Stimulated activated CD4-positive, alpha-beta T cell treated with anti-CD3 and anti-CD28 coated beads, Interleukin-2, amount 100 ng/mL, for 48 hours (primary cell): ENCODE results near the gene SMIM13.

Experiments
- DNase-seq, 2 donors: peaks; one replicate each; pipeline ENCODE4 v3.0.0-alpha.2; 2020

Gene SMIM13

DNA sequence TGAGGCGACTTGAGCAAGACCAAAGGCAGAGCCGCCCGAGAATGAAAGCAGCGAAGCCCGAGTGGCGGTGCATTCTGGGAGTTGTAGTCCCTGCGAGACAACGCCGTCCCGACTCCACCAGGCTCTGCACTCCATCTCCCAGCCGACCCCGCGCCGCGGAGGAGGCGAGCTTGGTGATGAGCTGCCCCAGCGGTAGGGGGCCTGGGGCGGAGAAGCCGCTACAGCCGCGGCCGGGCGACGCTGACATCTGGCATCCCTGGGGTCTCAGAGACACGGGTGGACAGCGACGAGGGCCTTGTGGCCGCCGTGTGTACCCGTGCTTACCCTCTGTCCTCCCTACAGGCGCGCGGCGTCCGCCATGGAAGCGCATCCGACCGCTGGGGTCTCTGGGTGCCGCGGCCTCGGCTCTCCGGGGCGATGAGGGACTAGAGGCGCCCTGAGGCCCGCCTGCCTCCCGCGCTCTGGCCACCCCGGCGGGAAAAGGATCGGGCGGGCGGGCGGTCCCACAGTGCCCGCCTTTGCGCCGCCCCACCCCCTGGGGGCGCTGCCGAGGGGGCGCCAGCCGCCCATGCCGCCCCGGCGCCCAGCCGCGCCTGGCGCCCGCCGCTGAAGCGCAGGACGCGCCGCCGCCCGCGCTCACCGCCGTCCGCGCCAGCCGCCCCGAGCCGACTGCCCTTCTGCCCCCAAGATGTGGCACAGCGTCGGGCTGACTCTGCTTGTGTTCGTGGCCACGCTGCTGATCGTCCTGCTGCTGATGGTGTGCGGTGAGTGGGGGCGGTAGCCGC lies at the start of gene SMIM13:
Gene SMIM13 (plus strand): TSS at position 209 of the 785 bp plus-strand sequence. CDS start 480 bp downstream, at position 689.
- peak; percentile 91 for DNase-seq

DNA sequence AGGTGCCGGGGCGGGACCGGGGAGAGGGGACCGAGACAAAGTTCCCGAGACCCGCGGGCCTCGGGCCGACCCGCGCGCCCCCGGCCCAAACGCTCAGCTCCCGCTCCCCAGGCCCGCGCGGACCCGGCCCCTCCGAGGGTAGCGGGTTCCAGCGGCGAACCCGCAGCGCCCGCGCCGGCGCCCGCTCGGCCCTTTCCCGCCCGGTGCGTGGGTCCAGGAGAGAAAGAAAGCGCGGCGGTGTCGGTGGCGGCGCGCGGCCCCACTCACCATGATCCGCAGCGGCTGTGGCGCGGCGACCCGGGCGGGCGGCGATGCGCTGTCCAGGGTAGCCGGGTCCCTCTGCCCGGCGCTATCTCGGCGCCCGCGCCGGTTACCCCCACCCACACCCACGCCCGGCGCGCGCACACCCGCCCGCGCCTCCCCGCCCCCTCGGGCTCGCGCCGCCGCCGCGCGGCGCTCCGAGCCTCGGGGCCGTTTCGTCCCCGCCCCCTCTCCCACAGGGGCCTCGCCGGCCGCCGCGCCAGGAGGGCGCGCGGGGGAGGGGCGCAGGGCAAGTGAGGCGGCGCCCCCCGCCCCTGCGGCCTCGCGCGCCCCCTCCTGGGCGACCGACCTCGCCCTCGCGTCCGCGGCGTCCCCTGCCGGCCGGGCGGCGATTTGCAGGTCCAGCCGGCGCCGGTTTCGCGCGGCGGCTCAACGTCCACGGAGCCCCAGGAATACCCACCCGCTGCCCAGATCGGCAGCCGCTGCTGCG lies 49.5 kb upstream of the SMIM13 start, which contains the start of gene ELOVL2:
Gene ELOVL2 (minus strand): TSS at position 345 of the 751 bp plus-strand sequence. CDS start 75 bp downstream, at position 270.
- peak; percentile 27 to 37 for DNase-seq

DNA sequence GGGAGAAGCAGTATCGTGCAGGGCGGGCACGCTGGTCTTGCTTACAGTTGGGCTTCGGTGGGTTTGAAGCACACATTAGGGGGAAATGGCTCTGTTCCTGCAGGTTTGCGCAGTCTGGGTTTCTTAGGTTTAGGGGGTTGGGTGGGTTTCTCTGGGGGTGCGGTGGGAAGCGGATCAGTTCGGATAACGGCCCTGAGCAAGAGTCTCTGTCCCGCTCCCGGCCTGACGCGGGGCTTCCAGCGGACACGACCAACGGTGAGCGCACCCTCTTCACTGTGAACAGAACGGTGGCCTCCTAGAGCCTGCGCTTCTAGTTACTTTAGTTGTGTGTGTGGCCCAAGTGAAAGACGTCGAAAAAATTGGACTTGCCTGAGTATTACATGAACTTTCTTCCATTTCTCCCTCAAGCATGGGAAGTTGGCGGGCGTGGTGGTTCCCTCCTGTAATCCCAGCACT lies 48.9 kb upstream of the SMIM13 start:
- DNase-seq, result no peak

DNA sequence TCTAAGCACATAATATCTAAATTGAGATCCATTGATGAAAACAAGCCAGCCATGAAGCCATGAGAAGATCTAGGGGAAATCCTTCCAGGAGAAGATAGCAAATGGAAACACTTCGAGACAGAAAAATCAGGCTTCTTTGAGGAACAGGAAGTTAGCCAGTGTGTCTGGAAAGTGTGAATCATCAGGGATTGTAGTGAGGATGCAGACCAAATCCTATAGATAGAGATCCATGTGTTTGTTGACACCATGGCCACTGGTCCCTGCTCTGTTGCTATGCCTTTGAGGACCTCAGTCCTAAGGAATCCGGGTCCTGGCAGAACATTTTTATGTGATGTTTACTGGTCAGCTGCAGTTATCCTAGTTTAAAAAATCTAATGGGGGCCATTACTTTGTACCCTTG lies 42.9 kb upstream of the SMIM13 start:
- no peak for DNase-seq

DNA sequence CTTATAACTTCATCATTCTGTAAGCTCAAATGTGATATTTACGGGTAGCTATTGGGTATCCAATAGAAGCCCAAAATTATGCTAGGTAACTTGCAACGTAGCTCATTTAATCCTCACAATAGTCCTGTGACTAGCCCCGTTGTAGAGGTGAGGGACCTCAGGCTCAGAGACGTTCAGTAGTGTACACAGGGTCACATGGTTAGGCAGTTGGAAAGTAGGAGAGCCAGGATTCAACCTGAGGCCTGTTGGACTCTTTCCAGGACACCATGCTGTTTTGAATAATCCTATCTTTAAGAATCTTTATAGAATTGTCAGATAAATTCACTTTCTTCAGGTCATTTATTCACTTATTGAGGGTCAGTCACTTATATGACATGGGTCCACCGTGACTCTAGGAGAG lies 40.3 kb upstream of the SMIM13 start:
- DNase-seq, result no peak

DNA sequence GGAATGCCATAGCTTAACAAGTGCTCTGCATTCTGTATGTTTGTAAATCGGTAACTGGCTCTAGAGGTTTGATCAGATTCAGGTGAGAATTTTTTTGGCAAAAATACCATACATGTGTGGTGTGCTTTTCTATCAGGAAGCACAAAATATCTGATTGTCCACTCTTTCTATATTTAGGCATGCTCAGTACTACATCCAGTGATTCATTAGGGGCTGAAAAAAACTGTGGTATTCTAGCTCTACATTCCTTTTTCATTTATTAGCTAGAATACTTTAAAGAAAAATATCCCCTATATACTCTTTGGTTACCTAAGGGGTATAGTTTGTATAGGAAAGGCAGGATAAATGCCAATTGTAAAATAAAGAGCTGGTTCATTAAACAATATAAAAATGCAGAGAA lies 38.9 kb upstream of the SMIM13 start:
- no peak for DNase-seq

DNA sequence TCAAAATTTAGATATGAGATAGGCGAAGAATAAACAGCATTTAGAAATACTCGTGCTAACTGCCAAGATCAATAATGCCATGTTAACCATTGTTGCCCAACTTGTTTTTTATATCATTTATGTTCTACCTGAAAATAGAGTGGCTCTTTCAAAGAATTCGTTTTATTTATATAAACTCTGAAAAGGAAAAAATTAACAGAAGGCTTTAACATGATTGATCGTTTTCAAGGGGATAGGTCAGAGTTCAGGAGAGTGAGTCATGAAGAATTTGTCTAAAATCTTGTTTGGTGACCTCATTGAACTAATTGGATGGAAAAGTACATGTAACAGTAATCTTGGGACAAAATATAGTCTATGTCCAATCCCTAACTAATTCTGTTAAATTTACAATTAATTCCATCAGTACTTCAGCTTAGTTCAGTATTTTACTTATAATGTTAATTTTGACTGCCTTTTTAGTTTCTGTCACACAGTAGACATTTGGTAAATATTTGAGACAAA lies 38.5 kb upstream of the SMIM13 start:
- DNase-seq, result no peak

DNA sequence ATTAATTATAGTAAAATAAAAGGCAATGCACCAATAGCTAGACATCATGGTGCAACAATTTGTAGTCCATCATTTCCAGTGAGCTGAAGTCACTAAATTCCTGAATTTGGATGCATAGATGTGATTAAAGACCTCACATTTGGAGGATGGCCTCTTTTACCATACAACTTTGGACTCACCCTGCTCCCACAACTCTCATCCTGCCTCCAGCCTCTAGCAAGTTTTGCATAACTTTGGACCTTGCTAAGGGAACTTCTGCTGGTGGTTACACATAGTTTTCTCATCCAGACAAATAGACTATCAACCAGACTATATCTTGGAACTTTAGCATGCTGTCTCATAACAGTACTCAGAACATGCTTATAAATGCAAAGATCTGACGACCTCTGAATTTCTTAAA lies 36.8 kb upstream of the SMIM13 start:
- no peak for DNase-seq

DNA sequence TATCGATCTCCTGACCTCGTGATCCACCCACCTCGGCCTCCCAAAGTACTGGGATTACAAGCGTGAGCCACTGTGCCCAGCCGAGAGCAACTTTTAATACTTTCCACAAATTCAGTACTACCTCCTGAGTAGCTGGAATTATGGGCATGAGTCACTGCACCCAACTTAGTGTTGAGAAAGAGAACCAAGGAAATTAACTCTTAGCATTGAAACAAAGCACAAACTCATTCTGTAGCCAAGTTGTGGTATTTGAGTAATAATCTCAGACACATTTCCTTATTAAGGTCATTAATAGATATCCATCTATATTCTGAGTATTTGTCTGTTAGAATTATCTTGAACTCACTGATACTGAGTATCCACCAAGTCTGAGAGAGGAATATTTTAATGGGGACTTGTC lies 35.2 kb upstream of the SMIM13 start:
- no peak for DNase-seq

DNA sequence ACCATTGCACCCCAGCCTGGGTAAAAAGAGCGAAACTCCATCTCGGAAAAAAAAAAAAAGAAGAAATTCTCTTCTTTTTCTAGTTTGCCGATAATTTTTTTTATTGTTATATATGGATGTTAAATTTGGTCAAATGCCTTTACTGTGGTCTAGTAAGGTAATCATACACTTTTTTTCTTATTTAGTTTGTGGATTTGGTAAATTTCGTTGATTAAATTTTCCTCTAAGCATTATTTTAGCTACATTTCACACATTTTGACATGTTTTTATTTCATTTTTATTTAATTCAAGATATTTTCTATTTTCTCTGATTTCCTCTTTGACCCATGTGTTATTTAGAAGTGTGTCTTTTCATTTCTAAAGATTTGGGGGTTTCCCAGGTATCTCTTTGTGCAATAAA lies 31.6 kb upstream of the SMIM13 start:
- DNase-seq, result no peak

DNA sequence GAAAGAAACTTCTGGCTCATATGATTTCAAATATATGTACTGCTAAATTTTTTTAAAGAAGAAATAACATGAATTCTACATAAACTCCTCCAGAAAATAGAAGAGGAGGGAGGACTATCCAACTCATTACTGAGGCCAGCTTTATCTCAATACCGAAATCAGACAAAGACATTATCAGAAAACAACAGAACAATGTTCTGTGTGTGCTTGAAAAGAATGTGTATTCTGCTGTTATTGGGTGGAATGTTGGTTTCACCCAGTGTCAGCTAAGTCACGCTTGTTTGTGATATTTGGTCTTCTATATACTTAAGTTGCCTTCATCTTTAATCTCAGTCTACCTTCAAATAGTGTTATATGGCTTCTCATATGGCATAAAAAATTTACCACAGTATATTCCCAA lies 30.9 kb upstream of the SMIM13 start:
- DNase-seq, result no peak

DNA sequence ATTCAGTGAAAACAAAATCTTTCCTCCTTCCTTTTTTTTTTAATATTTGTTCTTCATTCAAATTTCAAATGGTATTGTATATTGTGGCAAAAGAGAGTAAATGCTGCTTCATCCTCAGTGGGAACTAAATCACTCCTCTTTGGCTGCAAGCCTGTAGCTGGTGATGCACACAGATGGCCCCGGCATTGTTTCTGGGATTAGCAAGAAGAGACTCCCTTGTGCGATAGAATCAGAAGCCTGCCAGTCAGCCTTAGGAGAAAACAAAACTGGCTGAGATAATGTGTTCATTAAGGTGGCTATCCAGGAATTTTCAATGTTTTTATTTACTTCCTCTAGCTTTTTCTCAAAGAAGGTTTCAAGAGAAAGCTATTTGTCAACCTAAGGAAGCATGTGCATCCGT lies 28.8 kb upstream of the SMIM13 start:
- DNase-seq, result no peak

DNA sequence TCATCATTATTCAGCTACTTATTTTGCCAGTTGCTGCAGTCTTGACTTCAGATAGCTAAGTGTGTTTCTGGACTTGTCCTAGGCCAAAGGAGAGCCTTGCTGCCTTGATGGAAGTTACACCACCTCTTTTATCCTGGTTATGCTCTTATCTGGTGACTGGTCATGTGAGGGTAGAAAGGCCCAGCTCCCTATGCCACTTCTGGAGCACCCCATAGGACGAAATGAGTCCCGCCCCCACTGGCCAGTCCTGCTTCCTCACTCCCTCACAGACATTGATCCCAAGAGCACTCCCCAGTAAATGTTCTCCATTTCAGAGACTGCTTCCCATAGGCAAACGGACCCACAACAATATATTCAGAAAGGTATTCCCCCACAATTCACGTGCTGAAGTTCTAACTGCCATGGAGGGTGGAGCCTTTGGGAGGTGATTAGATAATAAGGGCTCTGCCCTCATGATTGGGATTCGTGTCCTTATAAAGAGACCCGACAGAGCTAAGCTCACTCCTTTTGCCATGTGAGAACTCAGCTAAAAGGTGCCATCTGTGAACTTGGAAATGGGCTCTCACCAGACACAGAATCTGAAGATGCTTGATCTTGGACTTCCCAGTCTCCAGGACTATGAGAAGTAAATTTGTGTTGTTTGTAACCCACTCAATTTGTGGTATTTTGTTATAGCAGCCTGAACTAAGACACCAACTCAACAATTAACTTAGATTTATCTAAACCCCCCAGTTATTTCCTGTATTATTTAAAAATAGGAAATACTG lies 28.0 kb upstream of the SMIM13 start:
- no peak for DNase-seq

DNA sequence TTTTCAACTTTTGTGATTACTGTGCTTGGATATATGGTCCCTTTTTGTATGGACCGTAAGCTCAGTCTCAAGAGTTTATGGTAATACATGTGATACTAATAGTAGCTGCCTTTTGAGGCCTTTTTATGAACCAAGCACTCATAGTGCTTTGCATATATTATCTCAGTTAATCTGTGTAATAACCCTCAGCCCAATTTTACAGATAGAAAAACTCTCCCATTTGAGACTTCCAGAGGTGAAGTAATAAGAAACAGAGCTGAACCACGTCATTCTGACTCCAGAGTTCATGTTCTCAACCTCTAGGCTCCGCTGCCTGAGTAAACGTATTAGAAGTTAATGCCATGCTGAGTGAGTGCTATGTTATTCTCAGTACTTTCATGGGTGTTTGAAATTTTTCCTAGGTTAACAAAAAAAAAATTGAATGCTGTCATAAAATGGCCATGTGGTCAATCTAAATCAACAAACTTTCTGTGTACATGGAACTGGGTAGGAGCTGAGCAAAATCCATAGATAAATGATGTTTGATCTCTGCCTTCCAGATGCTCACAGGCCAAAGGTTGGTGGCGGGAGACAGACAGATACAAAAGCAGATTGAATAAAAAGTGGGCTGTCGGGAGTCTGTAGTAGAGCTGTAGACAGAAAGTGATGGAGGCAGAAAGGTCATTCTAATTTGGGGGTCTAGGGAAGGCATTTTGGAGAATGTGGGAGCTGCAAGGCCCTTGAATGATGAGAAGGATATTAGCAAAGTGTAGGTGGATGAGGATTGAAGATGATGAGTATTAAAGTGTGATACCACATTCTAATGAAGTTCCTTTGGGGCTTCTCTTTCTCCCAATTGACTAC lies 26.9 kb upstream of the SMIM13 start:
- no peak for DNase-seq

DNA sequence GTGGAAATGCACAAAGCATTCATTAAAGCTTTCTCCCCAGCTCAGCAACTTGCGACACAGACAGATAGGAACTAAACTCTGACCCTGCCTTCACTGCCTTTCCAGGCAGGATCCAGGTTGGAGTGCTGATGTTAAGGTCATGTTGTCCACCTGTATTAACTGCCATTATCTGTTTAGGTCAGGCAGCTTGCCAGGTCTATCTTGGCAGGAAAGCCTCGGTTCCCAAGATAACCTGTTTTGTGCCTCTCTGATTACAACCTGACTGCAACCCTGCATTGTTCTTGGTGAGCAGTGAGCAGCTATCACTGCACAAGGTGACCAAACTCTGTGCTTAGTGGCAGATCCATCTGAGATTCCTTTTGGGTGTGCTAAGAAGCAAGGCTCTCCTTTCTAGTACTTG lies 26.3 kb upstream of the SMIM13 start:
- DNase-seq, result no peak

DNA sequence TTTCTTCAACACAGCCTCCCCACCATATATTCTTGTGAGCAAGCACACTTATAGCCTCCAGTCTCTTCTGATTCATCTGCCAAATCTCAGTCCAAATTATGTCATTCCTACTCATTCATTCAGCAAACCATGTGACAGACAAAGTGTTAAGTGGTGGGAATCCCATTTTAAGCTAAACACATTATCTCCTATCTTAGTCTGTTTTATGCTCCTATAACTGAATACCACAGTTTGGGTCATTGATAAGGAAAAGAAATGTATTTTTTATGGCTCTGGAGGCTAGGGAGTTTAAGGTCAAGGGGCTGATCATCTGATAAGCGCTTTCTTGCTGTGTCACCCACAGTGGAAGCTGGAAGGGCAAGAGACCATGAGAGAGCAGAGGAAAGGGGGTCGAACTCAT lies 23.9 kb upstream of the SMIM13 start:
- DNase-seq, result no peak

DNA sequence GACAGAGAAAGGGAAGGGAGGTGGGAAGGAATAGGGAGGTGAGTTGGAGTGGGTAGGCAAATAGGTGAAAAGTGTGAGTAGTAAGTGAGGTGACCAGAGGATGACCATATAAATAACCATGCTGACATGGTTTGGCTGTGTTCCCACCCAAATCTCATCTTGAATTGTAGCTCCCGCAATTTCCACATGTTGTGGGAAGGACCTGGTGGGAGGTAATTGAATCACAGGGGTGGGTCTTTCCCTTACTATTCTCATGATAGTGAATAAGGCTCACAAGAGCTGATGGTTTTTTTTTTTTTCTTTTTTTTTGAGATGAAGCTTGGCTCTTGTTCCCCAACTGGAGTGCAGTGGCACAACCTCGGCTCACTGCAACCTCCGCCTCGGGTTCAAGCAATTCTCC lies 21.5 kb upstream of the SMIM13 start:
- DNase-seq, result no peak

DNA sequence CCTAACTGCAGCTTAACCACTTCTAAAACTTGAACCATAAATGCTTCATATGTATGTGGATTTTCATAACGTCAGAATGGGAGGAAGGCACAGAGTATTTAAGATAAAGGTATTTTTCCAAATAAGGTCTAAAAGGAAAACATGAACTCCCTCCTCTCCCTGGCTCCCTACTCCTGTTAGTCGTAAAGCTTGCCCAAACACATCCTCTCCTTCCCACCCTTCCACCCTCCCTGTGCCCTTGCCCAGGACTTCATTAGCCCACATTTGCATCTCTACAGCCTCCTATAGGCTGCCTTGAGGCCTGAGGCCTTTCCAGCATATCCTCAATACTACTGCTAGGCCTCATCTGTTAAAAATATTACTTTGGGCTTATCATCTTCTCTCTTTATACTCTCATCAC lies 17.1 kb upstream of the SMIM13 start:
- DNase-seq, result no peak

DNA sequence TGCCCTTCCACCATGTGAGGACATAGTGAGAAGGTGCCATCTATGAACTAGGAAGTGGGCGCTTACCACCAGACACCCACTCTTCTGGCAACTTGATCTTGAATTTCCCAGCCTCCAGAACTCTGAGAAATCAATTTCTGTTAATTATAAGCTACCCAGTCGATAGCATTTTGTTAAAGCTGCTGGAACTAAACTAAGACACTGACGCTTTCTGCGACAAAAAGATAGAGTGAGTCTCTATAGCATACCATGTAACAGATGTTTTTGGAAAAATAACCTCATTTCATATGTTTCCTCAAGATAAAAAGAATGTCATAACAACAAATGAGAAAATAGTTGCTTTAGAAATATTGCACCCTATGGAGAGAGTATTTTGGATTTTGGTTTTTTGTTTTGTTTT lies 15.4 kb upstream of the SMIM13 start:
- no peak for DNase-seq

DNA sequence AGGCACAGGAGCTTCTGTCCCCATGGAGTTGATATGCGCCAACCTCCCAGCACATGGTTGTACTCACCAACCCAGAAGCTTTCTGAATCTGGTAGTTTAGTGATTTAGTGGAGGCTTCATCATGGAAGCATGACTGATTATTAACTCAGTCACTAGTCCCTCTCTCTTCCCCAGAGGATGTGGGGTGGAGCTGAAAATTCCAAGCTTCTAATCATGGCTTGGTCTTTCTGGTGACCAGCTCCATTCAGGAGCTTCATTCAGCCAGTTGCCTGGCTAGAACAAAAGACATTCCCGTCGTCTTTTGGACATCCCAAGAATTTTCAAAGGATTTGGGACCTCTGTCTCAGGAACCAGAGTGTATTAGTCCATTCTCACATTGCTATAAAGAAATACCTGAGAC lies 13.3 kb upstream of the SMIM13 start:
- DNase-seq, result no peak

DNA sequence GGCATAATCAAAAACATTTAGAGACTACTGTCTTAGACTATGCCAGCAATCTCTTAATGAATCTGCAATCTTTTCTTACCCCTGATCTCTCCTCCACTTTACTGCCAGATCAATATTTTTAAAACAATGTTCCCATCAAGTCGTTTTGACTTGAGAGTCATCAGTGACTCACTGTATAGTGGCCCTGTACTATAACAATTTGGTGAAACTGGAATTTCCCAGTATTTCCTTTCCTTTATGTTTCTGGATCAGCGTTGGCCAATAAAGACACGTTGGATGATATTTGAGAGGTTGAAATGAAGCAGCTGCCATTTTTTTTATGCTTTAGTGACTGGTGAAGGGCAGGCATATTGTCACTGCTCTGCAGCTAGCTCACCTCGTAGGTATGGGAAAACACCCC lies 10.1 kb upstream of the SMIM13 start:
- DNase-seq, result no peak

DNA sequence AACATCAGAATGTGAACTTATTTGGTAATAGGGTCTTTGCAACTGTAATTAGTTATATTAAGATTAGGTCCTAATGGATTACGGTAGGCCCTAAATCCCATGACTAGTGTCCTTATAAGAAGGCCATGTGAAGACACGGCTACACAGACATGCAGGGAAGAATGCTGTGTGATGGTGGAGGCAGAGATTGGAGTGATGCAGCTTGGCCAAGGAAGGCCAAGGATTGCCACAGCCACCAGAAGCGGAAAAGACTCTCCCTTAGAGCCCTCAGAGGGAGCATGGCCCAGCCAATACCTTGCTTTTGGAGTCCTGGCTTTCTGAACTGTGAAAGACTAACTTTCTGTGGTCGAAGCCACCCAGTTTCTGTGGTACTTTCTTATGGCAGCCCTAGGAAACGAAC lies 9.7 kb upstream of the SMIM13 start:
- no peak for DNase-seq
